ENCODE results near the gene GON4L.

GON4L gene

GRCh38 chr1:155882235-155882634, 25.2 kb upstream of the GON4L start:
- DNase-seq: no peak
- intact Hi-C loops (cut with DNase I): no loop called here

GRCh38 chr1:155880950-155881349, 23.9 kb upstream of the GON4L start:
- intact Hi-C loops (cut with DNase I): no loop called here
- no peak for DNase-seq

- intact Hi-C loops (cut with DNase I): no loop called here
- DNase-seq: peak in 16 of 42 donors; percentile 19 to 67 (median 38)
Measured at GRCh38 chr1:155880251-155880650, 23.2 kb upstream of the GON4L start.

GRCh38 chr1:155877945-155878344, 20.9 kb upstream of the GON4L start:
- intact Hi-C loops (cut with DNase I): no loop called here
- no peak for DNase-seq

DNA sequence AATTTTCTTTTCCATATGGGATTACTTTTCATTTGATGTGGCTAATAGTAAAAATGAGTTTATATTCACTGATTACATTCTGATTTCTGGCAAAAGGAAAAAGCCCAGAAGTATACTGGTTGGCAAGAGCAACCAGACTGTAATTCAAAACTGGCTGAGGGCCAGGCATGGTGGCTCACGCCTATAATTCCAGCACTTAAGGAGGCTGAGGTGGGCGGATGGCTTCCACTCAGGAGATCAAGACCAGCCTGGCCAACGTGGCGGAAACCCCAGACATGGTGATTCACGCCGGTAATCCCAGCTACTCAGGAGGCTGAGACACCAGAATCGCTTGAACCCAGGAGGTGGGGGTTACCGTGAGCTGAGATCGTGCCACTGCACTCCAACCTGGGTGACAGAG, 16.8 kb upstream of the GON4L start:
- intact Hi-C loops (cut with DNase I): loop anchor here (5.0 kb wide), 1 partner anchor 38 kb away; the partner anchor contains the start of gene RIT1
- DNase-seq: no peak

DNA sequence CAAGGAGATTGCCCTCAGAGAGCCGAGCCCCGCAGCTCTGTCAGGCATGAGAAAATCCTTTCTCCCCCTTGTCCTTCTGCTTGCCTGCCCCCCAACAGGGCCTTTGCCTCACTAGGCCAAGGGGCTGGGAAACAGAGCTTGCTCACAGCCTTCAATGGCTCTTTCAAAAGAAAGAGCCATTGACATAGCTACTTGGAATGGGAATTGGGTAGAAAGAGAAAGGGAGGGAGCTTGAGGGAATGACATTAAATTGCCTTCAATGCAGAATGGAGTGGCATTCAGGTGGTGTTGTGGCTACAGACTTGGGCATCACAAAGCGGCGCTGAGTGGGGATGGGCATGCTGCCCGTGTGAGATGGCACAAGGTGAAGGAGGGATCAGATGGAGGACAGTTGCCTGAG, 15.5 kb upstream of the GON4L start:
- intact Hi-C loops (cut with DNase I): loop anchor here (5.0 kb wide), 1 partner anchor 40 kb away; the partner anchor contains the start of gene RIT1
- peak; percentile 26 to 87 (median 65) for DNase-seq

DNA sequence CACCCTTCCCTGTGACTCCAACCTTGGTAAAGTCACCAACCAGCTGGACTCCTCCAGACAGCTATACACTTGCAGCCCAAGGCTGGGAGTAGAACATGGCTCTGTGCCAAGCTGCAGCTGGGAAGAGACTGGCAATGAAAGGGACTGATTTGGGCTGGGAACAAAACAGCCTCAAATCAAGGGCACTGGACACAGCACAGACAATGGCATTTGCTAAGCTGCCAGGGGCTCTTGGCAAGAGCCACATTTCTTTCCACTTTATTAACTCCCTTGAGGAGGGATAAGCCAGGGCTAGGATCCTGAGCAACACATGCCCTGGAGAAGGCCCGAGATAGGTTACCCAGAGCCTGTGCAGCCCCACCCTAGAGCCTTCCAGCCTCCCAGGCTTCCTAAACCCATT, 14.4 kb upstream of the GON4L start:
- DNase-seq: peak; percentile 79 to 98 (median 93)
- intact Hi-C loops (cut with DNase I): loop anchor here (1.0 to 5.0 kb wide), 2 partner anchors 11 to 41 kb away; partner anchors contain the start of gene RIT1

- intact Hi-C loops (cut with DNase I): no loop called here
- no peak for DNase-seq
Measured at GRCh38 chr1:155867766-155868165, 10.8 kb upstream of the GON4L start.

DNA sequence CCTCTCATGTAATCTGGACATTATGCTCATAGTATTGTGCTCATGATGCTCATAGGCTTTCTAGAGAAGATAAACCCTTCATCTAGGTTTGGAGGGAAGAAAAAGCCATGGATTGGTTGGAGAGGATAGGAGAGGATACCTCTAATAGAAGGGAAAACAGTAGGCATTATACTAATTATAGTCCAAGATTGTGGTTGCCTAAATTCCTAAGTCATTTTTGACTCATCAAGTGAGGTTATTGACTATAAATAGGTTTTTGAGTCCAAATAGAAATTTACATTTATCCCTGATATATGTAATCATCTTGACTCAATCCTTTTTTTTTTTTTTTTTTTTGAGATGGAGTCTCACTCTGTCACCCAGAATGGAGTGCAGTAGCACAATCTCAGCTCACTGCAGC, 7.4 kb upstream of the GON4L start:
- intact Hi-C loops (cut with DNase I): loop anchor here (5.0 kb wide), 1 partner anchor 68 kb away; the partner anchor contains the start of gene KHDC4

DNA sequence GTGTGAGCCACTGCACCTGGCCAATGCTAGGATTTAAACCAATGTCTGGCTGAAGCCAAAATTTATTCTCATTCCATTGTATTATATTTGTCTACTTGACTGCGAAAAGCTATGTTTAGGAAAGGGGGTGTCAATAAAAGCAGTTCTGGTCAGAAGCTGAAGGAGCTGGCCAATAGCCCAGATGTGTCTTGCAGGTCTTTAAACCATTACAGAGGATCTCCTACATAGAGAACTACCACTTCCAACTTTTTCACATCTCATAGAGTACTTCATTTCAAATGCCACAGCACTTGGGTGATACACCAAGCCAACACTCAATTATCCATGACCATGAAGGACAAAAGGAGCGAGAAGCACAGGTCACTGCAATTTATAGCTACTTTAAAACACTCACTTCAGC, 4.9 kb upstream of the GON4L start:
- intact Hi-C loops (cut with DNase I): loop anchor here (5.0 kb wide), 1 partner anchor 70 kb away; the partner anchor contains the start of gene KHDC4
- no peak for DNase-seq

More for the DNA sequence above, 7.4 kb upstream of the GON4L start:
- DNase-seq: no peak

- DNase-seq: no peak
- intact Hi-C loops (cut with DNase I): loop anchor here (1.0 to 5.0 kb wide), 2 partner anchors 10 to 71 kb away; partner anchors contain the start of gene KHDC4
Measured at GRCh38 chr1:155860970-155861510, 4.0 kb upstream of the GON4L start.

DNA sequence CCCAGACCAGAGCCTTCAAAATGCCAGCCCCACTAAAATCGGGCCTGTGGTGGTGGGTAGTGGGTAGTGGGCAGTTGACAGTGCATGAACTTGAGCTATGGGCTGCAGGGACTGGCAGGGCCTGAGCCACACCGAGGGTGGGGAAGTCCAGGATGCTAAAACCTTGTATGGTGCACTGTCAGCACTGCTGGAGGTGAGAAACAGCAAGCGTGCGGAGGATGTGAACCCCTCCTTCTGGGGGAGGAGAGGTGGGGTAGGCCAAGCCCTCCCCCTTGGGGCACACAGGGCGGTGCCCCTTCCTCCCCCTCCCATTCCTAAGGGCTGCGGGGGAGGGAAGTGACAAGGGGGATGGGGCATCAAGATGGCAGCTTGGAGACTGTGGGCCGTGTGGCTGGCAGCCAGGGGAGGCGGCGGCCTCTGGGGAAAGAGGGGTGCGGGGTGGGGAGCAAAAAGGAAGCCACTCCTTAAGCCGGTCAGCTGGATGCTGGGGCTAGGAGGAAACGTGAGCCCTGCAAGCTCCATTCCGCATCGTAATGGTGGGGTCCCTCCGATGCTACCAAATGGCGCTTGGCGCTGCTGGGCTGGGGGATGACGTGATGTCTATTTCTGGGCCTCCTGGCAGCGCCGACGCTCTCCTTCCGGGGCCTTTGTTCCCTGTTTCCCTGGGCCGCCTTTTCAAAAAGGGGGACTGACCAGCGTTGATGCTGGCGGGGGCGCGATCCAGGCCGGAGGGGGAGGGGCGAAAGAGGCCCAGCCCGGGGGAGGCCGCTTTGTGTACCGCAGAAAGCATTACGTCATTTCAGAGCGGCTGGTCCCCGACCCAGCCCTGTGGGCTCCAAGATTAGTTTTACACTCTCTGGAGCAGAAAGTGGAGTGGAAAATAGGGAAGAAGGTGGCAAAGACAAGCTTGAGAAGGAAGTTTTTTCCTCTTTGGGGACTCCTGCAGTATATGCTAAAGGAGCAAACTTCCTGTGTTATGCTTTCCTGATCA, 3.2 kb upstream of the GON4L start:
- intact Hi-C loops (cut with DNase I): loop anchor here (1.0 to 5.0 kb wide), 3 partner anchors 11 to 112 kb away; partner anchors contain the start of gene KHDC4

DNA sequence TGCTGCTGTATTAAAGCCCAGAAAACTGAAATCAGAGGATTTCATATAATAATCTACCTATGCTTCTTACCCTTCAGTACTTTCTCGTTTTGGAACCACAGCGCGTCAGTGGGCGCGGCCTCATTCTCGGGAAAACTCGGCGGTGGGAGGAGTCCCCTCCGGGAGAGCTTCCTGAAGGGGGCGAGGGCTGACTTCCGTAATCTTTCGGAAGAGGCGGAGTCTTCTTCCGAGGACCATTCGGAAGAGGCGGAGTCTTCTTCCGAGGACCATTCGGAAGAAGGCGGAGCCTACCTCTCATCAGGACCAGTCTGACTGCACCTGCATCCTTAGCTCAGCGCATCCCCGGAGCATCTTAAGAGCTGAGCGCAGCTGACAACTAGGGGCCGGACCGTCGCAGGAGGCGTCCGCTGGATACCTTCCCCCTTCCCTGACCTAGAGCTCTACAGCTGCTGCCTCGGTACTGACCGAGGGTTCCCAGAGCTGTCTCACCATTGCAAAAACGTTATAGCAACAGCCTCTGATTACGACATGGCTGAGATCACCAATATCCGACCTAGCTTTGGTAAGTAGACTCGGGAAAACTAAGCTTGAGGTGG, 2.3 kb upstream of the GON4L start, which contains the start of gene SYT11:
Gene SYT11 (plus strand): TSS at position 334 of the 596 bp plus-strand sequence. CDS start 195 bp downstream, at position 529.
- DNase-seq: peak; percentile 92 to 98 (median 96)
- intact Hi-C loops (cut with DNase I): loop anchor here (5.0 kb wide), 1 partner anchor 113 kb away; no protein-coding TSS in a partner anchor

More for the DNA sequence above, 3.2 kb upstream of the GON4L start:
- DNase-seq: peak; percentile 85 to 98 (median 92)

- no peak for DNase-seq
- intact Hi-C loops (cut with DNase I): loop anchor here (5.0 kb wide), 1 partner anchor 113 kb away; no protein-coding TSS in a partner anchor
Measured at GRCh38 chr1:155858800-155859233, 1.8 kb upstream of the GON4L start.

- intact Hi-C loops (cut with DNase I): loop anchor here (5.0 kb wide), 1 partner anchor 116 kb away; no protein-coding TSS in a partner anchor
Measured at GRCh38 chr1:155856257-155856974, 598 bp downstream of the GON4L start.

DNA sequence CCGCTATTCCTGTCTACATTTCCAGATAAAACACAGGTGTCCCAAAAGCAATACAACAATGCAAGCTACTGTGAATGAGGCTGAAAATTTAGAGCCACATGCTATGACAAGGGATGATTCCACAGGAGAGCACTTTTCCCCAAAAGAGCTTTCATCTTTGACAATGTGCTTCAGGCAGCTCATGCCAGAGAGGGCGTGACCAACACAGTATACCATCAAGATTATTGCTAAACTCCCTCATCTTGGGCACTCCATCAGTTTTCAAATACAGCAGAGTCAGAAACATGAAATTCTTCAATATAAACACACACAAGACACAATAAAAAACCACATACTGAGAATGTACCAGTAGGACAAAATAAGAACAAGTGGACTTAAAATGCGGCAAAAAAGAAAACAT, 6.7 kb downstream of the GON4L start:
- no peak for DNase-seq
- intact Hi-C loops (cut with DNase I): no loop called here

More at GRCh38 chr1:155856257-155856974, 598 bp downstream of the GON4L start:
- DNase-seq: no peak

DNA sequence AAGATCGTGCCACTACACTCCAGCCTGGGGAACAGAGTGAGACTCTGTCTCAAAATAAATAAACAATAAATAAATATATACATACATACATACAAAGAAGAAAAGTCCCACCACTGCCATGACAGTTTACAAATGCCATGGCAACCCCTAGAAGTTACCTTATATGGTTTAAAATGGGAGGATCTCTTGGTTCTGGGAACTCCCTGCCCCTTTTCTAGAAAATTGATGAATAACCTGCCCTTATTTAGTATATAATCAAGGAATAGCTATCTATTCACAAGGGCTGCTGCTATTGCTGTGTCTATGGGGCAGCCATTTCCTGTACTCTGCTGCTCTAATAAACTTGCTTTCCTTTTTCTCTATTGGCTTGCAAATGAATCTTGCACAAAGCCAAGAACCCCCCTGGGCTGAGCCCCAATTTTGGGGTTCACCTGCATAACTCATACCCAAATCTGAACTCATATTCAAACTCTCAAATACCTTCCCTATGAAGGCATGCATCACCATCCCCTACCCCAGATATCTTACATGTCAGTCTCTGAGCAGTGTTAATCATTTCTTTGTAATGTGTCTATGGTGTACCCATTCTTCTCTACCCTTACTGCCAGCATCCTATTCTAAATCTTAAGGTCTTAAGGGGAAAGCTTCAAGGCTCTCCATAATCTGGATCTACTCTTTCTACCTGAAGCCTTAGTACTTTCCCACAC, 9.0 kb downstream of the GON4L start:
- intact Hi-C loops (cut with DNase I): no loop called here

More for the DNA sequence above, 9.0 kb downstream of the GON4L start:
- DNase-seq: no peak
